HG03039 (cell line): ENCODE measurements around the gene LMLN.
"Not testable (repeated sequence)": the region's sequence is repeated elsewhere in the genome, so short reads cannot be mapped to it uniquely, and the experiment has no call there.

Experiments
- ATAC-seq: cut with Tn5 transposase; IDR thresholded peaks from one replicate; pipeline ENCODE4 v1.9.1; 2021; ENCODE audit warnings: mild to moderate bottlenecking, moderate library complexity; ENCODE audit not compliant: unreplicated experiment

The LMLN gene

DNA sequence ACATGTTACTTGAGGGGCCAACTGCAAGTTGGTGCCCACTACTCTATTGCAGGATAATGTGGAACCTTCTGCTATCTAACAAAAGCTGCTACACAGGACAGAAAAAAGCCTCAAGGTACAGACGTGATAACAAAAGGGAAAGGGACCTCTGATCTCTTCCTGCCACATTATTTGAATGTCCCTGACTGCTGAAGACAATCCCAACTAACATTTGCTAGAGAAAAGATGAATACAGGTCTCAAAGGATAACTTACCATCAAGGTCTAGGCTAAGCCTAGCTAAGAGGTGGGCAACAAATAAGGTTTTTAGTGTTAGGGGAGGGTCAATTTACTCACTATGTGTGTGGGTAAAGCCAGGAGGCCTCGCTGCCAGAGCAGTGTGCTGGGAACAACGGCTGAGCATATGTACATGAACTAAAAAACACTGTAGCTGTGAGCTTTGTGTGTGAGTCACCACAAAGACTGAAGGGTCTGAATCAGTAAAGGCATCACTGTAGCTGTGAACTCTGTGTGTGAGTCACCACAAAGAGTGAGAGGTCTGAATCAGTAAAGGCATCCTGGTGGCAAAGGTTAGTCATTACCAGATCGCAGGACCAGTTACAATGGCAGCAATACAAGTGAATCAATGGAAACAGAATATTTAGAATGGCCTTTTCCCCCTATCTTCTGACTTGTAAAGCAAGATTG lies 111.7 kb downstream of the LMLN start:
- ATAC-seq = peak; percentile 98

DNA sequence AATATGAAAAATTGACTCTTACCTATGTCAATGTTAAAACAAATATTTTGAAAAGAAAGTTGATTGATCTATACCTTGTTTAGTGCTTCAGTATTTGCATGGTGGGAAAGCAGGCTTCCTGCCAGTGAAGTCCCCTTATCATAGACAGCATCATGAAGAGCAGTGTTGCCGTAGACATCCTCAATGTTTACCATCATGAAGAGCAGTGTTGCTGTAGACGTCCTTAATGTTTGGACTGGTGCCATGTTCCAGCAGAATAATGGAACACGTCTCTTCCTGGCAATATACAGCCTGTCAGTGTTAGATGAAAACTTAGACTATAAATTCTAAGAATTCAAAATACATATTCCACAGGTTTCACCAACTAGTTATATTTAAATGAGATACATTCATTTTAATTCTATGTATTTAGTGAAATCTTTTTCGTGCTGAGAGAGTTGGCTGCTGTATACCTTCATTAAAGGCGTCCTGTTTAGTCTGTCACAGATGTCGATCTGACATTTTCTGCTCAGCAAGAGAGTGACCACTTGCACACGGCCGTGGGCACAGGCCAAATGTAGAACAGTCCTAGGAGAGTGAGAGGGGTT lies 116.8 kb downstream of the LMLN start:
- no peak for ATAC-seq

DNA sequence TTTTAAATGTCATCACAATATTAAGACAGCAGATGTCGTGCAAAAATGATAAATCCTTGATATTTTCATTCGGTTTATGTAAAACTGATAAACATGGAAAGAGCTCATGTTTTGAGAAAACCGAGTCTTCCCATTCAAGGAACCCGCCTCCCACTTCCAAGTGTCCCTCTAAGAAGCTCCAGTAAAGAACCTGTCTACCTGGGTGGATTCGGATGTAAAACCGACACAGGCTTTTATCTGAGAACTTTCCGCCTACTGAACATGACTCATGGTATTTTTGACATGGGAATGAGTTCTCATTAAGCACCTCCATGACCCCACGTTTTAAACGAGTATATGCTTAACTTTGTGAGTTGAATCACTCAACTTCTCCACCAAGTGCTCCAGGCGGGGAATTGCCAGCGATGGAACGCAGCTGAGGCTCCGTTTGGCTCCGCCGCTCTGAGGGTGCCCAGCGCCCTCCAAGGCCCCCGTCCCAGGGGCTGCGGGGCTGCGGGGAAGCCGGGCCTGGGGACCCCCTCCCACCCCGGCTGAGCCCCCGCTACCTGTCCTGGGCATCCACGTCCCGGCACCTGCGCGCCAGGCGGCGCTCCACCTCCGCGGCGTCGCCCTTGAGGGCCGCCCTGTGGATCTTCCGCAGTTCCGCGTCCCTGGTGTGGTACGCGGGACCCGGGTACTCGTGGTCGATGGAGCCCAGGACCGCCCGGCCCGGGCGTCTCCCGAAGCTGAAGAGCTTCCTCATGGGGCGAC lies 119.9 kb downstream of the LMLN start:
- ATAC-seq = no peak

DNA sequence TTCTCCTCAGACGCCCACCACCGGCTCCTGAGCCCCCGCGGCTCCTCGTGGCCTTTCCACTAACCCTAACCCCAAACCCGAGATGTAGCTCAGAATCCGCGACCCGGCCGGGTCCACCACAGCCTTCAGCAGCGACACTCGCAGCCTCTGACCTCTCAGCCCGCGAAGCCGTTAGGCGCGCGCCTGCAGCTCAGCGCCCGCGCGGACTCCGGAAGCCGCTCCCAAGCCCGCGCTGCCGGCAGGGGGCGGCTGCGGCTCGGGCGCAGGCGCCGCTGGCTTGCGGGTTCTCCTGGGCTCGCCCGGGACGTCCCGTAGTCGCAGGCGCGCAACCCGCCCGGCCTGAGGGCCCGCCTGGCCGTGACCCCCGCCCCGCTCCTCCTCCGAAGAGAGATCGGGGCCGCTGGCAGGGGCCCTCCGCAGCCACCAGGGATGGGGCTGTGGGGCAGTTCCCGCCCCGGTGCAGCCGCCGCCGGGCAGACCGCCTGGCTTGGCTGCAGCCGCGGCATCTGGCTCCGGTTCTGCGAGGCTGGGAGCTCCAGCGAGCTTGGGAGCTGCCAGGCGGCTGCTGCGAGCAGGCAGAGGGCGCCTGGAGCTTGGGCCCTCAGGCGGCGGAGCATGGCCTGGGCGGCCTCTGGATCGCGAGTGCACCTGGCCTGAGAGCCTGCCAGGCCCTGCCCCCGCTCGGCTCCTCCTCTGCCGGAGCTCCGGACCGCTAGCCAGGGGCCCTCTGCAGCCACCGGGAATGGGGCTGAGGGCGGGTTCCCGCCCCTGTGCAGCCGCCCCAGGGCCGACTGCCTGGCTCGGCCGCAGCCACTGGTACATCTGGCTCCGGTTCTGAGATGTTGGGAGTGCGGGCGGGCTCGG lies 120.7 kb downstream of the LMLN start:
- no peak for ATAC-seq

DNA sequence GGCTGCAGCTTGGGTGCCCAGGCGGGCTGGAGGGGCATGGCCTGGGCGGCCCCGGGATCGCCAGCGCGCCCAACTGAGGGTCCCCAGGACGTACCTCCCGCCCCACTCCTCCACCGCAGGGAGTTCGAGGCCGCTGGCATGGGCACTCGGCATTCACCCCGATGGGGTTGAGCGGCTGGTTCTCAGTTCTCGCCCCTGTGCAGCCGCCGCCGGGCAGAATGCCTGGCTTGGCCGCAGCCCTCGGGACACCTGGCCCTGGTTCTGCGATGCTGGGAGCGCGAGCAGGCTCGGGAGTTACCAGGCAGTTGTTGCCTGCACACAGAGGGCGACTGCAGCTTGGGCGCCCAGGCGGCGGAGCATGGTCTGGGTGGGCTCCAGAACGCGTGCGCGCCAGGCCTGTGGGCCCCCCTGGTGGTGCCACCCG lies 121.4 kb downstream of the LMLN start:
- no peak for ATAC-seq

DNA sequence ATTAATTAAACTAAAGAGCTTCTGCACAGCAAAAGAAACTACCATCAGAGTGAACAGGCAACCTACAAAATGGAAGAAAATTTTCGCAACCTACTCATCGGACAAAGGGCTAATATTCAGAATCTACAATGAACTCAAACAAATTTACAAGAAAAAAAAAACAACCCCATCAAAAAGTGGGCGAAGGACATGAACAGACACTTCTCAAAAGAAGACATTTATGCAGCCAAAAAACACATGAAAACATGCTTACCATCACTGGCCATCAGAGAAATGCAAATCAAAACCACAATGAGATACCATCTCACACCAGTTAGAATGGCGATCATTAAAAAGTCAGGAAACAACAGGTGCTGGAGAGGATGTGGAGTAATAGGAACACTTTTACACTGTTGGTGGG lies 122.2 kb downstream of the LMLN start:
- not testable (repeated sequence) for ATAC-seq

DNA sequence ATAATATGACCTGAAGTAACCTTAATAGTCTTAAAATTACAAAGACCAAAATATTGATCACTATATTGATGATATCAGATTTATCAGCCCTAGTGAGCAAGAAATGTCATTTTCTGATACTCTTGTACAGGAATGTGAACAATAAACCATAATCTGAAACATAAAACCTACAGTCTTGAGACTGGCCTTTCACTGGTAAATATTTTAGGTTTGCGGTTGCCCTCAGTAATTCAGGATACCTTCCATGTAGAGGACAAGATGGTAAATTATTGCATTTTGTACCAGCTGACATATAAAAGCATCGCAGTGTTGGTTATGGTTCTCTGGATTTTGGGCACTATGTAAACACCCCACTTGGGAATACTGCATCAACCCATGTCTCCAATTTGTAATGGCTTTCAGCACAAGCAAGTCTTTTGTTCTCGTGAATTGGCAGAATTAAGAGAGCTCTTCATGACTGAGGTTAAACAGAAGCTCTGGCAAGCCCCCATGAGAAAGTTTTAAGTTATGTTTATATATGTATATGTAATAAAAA lies 128.5 kb downstream of the LMLN start:
- ATAC-seq = no peak

DNA sequence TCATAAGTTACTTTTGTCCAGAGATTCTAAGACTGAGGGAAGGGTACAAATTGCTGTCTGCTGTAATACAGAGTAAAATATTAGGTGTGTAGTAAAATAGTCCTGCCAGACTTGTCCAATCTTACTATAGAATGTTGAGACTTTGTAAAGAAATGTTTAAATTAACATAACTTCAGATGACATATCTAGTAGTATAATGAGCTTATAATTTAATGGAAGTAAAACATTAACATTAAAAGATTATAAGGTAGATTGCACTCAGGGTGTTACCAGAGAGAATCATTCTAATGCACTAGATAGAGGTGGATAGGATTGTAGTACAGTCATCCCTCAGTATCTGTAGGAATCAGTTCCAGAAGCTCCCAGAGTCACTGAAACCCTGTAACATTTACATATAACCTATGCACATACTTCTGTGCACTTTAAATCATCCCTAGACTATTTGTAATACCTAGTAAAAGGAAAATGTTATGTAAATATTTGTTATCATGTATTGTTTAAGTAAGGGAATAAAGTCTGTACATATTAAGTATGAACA lies 130.8 kb downstream of the LMLN start:
- no peak for ATAC-seq

DNA sequence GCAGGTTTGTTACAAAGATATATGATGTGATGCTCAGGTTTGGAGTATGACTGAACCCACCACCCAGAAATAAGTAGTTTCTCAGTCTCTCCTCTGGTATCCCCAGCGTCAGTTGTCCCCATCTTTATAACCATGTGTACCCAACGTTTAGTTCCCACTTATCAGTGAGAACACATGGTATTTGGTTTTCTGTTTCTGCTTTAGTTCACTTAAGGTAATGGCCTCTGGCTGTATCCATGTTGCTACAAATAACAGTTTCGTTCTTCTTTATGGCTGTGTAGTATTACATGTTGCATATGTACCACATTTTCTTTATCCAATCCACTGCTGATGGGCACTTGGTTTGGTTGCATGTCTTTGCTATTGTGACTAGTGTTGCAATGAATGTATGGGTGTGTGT lies 132.3 kb downstream of the LMLN start:
- no peak for ATAC-seq

DNA sequence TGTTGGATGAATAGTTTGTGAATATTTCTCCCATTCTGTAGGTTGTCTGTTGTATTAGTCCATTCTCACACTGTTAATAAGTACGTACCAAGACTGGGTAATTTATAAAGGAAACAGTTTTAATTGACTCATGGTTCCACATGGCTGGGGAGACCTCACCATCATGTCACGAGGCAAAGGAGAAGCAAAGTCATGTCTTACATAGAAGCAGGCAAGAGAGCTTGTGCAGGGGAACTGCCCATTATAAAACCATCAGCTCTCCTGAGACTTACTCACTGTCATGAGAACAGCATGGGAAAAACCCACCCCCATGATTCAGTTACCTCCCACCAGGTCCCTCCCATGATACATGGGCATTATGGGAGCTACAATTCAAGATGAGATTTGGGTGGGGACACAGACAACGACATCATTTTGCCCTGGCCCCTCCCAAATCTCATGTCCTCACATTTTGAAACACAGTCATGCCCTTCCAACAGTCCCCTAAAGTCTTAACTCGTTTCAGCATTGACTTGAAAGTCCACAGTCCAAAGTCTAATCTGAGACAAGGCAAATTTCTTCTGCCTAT lies 133.2 kb downstream of the LMLN start:
- no peak for ATAC-seq
